NCI-H446 (cell line): ENCODE results near the gene CAPS.

Experiments used
- DNase-seq, 2 experiments: peaks; one replicate each; lab custom pipeline; 2025; lab: John Stamatoyannopoulos, UW

Gene CAPS

DNA sequence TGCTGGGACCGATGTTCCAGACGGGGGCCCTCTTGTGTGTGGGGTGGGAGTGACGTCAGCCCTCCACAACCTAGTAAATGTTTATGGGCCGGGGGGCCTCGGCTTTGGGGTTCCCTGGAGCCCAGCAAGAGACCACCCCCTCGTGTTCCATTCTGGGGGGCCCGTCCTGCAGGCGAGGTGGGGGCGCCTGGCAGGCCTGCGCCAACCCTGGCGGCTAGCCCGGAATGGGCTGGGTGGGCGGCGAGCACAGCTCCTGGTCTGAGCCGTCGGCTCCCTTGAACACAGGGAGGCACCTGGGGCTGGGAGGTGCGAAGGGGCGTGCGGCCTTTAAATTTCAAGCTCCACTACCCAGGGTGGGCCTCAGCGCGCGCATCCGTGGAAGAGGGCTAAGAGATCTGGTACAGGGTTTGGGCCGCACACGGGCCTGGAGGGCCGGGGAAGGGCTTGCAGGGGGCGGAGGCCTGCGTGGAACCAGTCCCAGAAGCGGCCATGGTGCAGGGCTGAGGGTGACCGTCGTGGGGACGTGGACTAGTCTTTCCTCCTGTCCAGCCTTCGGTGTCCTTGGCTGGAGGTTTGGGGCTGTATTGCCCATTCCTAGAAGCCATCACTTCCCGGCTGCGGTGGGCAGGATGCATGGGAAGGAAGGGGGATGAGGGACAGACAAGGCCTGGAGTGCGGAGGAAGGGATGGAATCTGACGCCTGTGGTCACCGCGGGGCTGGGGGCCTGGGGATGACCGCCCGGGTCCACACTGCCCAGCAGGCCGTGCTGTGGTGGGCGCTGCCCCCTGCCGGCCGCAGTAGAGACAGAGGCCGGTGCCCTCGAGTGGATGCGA lies 21.9 kb upstream of the CAPS start:
- no peak for DNase-seq

DNA sequence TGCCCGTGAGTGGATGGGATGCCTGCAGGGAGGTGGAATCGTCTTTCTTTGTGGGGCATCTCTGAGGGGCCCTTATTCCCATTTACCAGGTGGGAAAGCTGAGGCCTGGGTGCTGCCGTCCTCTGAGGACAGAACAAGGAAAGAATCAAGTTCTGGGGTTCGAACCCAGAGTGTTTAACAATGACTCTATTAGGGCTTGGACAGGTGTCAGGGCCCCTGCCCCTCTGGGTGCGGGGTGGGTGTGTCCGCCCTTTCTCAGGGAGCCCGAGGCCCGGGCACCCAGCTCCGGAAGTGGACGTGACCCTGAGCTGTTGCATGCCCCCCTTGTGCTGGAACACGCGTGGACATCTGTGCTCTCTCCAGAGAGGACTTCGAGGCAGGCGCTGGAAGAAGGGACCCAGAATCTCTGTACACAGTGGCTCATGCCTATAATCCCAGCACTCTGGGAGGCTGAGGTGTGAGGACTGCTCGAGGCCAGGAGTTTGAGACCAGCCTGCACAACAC lies 21.2 kb upstream of the CAPS start:
- no peak for DNase-seq

- DNase-seq, result no peak
These were observed 20.7 kb upstream of the CAPS start for GRCh38 chr19:5893296-5893903.

- DNase-seq, result peak in 1 of 2 experiments; percentile 32
These were observed 19.9 kb upstream of the CAPS start for GRCh38 chr19:5893907-5894703.

GRCh38 chr19:5894704-5895349 lies 19.2 kb upstream of the CAPS start:
- DNase-seq, result no peak

DNA sequence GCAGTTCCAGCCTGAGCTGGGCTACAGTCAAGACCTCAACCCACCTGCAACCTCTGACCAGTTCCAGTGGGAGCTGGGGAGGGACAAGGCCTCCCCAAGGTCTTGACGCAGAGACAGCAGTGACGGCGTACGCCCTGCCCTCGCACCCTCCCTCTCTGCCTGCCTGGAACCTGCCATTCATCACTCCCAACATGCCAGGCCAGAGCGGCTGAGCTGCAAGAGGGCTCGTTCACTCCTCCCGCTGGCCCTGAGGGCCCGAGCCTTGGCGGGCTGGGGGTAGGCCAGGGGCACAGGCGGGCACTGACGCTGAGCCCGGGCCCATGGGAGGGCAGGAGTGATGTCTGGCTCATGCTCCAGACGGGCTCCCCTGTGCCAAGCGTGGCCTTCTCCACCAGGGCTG lies 18.6 kb upstream of the CAPS start:
- DNase-seq, result no peak

- DNase-seq, result no peak
These were observed 18.2 kb upstream of the CAPS start for GRCh38 chr19:5895890-5896289.

- no peak for DNase-seq
These were observed 17.5 kb upstream of the CAPS start for GRCh38 chr19:5896365-5897076.

DNA sequence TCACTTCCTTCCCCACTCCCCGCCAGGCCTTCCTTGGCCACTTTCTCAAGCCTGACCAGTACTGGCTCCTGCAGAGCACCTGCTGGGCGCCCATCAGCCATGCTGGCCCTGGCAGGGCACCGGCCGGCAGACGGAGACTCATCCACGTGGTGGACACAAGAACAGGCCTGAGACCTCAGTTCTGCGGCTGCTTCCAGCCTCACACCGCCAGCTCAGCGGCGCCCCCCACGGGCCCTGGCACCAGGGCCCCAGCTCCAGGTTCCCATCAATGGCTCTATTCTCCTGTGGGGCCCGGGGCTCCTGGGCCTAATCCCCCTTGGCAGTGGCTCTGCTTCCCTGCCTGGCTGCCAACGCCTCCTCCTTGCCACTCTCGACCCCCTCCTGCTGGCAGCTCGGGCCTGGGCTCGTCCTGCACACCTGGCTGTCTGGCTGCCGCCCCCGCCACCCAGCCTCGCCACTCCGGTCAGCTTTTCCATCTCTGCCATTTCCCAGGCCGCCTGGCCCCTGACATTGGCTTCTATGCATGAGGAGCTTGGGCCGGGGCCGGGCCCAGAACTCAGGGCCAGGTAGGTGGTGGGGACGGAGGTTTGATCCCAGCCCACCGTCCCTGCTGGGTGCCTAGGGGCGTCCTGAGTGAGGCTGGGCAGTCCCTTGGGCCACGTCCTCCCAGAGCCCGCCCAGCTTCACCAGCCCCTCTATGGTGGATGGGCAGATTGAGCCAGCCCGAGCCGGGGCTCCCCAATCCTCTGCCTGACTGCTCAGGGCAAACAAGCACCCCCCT lies 16.7 kb upstream of the CAPS start:
- DNase-seq, result no peak

GRCh38 chr19:5899728-5900526 lies 14.1 kb upstream of the CAPS start:
- DNase-seq, result no peak

DNA sequence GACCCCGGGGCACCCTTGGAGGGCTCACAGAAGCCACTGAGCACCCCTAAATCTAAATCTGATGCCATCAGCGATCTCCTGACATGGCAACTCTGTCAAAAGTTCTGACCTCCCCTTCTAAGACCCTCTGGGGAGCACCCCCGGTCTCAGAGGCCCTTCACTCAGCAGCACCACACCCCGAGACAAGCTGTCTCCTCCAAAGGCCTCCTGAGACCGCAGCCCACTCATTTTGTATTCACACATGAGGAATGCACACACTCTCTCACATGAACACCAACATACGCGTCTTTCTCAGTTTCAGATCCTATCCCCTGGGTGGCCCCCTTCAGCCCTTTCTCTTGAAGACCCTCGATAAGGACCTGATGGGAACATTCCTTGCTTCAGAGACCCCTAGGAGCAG lies 13.1 kb upstream of the CAPS start:
- no peak for DNase-seq

GRCh38 chr19:5903056-5903623 lies 10.9 kb upstream of the CAPS start:
- DNase-seq, result no peak

DNA sequence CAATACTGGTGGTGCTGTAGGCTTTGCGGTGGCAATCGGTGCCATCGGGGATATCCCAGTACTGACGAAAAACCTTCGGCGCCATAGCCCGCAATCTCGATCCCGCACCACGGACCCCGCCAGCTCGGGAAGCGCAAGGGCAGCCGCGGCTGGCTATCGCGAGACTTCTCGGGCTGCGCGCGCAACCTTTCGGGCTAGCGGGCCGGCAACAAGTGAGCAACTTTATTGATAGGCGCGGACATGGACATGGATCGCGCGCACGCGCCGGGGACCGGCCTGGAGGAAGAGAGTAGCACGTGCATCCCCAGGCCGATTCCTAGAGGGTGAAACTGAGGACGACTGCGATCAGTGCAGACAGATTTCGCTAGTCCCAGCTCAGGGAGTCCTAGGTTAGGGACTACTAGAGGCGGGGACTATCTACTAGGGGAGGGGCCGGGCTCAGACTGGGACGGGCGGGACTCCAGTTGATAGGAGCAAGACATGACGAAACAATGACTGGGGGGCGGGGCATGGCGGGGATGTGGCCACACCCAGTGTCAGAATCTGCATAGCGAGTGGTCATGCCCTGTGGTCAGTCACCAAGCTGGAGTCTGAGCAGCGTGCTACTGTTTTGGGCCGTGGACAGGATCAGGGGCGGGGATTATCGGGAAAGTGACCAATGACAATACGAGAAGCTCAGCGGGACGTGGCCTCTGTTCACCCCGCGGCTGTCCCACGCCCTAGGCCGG lies 10.3 kb upstream of the CAPS start, which contains the start of gene NDUFA11:
NDUFA11 (minus strand) TSS at position 167 of the 728 bp plus-strand sequence; CDS start at position 85, 82 bp downstream.
- peak; percentile 99 to 100 for DNase-seq

GRCh38 chr19:5904352-5905113 lies 9.5 kb upstream of the CAPS start, which contains the start of gene VMAC:
TSS of gene VMAC (plus strand) at chr19:5904872. CDS start at chr19:5904891, 19 bp downstream.
- DNase-seq, result peak; percentile 100

- DNase-seq, result no peak
These were observed 8.8 kb upstream of the CAPS start for GRCh38 chr19:5905114-5905778.

DNA sequence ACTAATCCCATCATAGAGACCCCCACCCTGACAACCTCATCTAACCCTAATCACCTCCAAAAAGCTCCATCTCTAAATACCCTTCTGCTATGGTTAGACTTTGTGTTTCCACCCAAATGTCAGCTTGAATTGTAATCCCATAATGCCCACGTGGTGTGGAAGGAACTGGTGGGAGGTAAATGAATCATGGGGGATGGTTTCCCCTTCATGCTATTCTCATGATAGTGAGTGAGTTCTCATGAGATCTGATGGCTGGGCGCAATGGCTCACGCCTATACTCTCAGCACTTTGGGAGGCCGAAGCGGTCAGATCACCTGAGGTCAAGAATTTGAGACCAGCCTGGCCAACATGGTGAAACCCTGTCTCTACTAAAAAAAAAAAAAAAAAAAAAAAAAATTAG lies 6.8 kb upstream of the CAPS start:
- DNase-seq, result no peak

DNA sequence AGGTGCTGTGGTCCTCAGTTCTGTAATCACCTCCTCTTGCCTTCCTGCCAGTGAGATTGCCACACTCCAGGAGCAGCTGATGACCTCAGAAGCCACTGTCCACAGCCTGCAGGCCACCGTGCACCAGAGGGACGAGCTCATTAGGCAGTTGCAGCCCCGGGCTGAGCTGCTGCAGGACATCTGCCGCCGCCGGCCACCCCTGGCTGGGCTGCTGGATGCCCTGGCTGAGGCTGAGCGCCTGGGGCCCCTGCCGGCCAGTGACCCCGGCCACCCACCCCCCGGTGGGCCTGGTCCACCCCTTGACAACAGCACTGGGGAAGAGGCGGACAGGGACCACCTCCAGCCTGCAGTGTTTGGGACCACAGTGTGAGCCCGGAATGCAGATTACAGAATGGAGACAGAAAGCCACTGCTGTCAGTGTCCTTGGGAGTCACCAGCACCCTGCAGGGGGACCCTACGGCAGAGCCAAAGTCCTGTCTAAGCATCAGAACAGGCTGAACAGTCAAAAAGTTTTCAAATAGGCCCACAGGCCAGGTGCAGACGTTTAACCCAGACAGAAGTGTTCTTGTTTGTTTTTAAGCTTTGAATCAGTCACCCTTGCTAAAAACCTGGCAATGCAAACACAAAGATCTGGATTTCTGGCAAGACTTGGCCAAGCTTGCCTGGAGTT lies 5.1 kb upstream of the CAPS start:
- DNase-seq, result no peak
